SU-DHL-6 (cell line): ENCODE data around the gene ZNF592.

Experiments used
- H2AFZ ChIP-seq: fragments of 200-600 bp; sonication (generic); 2 replicates; pipeline ENCODE4 v1.6.1; 2014; ENCODE audit warnings: low read depth, mild to moderate bottlenecking, moderate library complexity, mixed read lengths, antibody characterized with exemption, low read length; ENCODE audit not compliant: severe bottlenecking
- H3F3A ChIP-seq: fragments of 200-600 bp; shearing (Covaris generic); 2 replicates; pipeline ENCODE4 v1.6.0; 2016; ENCODE audit warnings: antibody characterized with exemption, mild to moderate bottlenecking; ENCODE audit not compliant: insufficient read depth
- H3K27ac ChIP-seq: fragments of 200-600 bp; sonication (generic); 2 replicates; pipeline ENCODE4 v1.5.1; 2016; ENCODE audit warnings: low read depth, mild to moderate bottlenecking, low read length, moderate library complexity, mixed read lengths
- H3K27me3 ChIP-seq: fragments of 200-600 bp; sonication (generic), shearing (Covaris generic); 2 replicates; pipeline ENCODE4 v1.6.0; 2014; ENCODE audit warnings: mild to moderate bottlenecking, low read length
- H3K36me3 ChIP-seq: fragments of 200-600 bp; sonication (generic); 2 replicates; pipeline ENCODE4 v1.6.1; 2014; ENCODE audit warnings: mild to moderate bottlenecking, low read length, mixed read lengths
- H3K4me2 ChIP-seq: fragments of 300-600, 200-600 bp; shearing (Covaris generic), sonication (generic); 2 replicates; pipeline ENCODE4 v1.6.0; 2014; ENCODE audit warnings: low read length, low read depth, mild to moderate bottlenecking; ENCODE audit not compliant: poor library complexity, severe bottlenecking
- H3K4me3 ChIP-seq: fragments of 200-600 bp; sonication (generic); 2 replicates; pipeline ENCODE4 v1.5.1; 2014; ENCODE audit warnings: antibody characterized with exemption, low read length, mild to moderate bottlenecking, mixed read lengths; ENCODE audit not compliant: insufficient read depth, poor library complexity, severe bottlenecking
- H3K79me2 ChIP-seq: fragments of 200-600 bp; sonication (generic); 2 replicates; pipeline ENCODE4 v1.6.1; 2014; ENCODE audit warnings: mild to moderate bottlenecking, low read length, moderate library complexity; ENCODE audit not compliant: insufficient read depth
- H3K9ac ChIP-seq: fragments of 200-600 bp; sonication (generic); 2 replicates; pipeline ENCODE4 v1.7.0; 2014; ENCODE audit warnings: mild to moderate bottlenecking, low read length
- H3K9me2 ChIP-seq: fragments of 200-600 bp; sonication (generic); replicated peaks from 2 replicates; pipeline ENCODE4 v1.6.1; 2014; ENCODE audit warnings: low read length; ENCODE audit not compliant: insufficient read depth
- H3K9me3 ChIP-seq: fragments of 200-600 bp; sonication (generic); 2 replicates; pipeline ENCODE4 v1.6.1; 2014; ENCODE audit warnings: low read length, mixed read lengths; ENCODE audit not compliant: insufficient read depth
- H4K20me1 ChIP-seq: fragments of 200-600 bp; sonication (generic); 2 replicates; pipeline ENCODE4 v1.6.1; 2014; ENCODE audit warnings: low read depth, mild to moderate bottlenecking, antibody characterized with exemption, low read length, moderate library complexity, mixed read lengths
- EZH2phosphoT487 ChIP-seq: fragments of 200-600 bp; sonication (generic), shearing (Covaris generic); conservative IDR thresholded peaks from 2 replicates; pipeline ENCODE4 v1.6.1; 2018; ENCODE audit warnings: mild to moderate bottlenecking, antibody characterized with exemption, low read length, moderate library complexity, mixed read lengths
- TF ChIP-seq, protein P1 (sequence below): fragments of 200-600 bp; sonication (generic); IDR thresholded peaks from one replicate; pipeline ENCODE4 v1.5.1; 2017; ENCODE audit warnings: antibody characterized with exemption, mild to moderate bottlenecking, low read length, moderate library complexity; ENCODE audit not compliant: insufficient read depth, poor library complexity, severe bottlenecking

ZNF592 gene

DNA sequence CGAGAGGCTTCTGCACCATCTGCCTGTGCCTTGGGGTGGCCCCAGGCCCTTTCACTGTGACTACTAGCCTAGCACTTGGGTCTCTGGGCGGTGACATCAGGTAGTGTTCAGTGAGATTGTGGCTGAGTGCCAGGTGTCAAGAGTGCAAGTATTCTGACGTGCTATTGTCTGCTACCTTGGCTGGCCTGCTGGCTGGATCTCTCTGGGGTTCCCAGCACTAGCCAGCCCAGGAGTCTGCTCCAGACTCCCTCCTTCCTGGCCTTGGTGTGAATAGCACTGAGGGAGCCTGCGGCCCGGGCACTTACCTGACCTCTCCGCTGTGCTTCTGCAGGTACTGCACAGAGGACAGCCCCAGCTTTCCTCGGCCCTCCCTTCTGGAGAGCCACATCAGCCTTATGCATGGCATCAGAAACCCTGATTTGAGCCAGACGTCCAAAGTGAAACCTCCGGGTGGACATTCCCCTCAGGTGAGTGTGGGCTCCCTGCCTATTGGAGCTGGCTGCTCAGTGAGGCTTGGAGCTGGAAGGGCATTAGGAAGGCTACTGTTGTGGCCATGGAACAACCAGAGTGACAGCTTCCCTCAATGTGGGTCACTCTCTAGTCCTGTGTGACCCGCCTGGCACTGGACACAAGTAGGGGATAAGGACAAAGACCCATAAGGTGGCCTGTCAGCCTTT is 51.3 kb downstream of the ZNF592 start:
- H3K4me2 ChIP-seq, result no peak overlapping the region
- no peaks in the 10 kb centered on the region for H3K79me2 ChIP-seq
- no peak overlapping the region for H2AFZ ChIP-seq
- H3K36me3 ChIP-seq, result peaks cover 4% of the 10 kb centered on the region; the same call in 1 of the 2 replicates
- H3K4me3 ChIP-seq, result no peak overlapping the region
- H3K9ac ChIP-seq, result no peak overlapping the region
- TF ChIP-seq, protein P1, sequence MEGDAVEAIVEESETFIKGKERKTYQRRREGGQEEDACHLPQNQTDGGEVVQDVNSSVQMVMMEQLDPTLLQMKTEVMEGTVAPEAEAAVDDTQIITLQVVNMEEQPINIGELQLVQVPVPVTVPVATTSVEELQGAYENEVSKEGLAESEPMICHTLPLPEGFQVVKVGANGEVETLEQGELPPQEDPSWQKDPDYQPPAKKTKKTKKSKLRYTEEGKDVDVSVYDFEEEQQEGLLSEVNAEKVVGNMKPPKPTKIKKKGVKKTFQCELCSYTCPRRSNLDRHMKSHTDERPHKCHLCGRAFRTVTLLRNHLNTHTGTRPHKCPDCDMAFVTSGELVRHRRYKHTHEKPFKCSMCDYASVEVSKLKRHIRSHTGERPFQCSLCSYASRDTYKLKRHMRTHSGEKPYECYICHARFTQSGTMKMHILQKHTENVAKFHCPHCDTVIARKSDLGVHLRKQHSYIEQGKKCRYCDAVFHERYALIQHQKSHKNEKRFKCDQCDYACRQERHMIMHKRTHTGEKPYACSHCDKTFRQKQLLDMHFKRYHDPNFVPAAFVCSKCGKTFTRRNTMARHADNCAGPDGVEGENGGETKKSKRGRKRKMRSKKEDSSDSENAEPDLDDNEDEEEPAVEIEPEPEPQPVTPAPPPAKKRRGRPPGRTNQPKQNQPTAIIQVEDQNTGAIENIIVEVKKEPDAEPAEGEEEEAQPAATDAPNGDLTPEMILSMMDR, result no peak
- no peak for TF ChIP-seq EZH2phosphoT487
- H3K27me3 ChIP-seq, result no peaks in the 10 kb centered on the region
- no peaks in the 10 kb centered on the region for H4K20me1 ChIP-seq
- no peaks in the 10 kb centered on the region for H3K9me2 ChIP-seq
- H3F3A ChIP-seq, result no peaks in the 10 kb centered on the region
- H3K9me3 ChIP-seq, result no peaks in the 10 kb centered on the region
- H3K27ac ChIP-seq, result no peak overlapping the region

- H3K9ac ChIP-seq, result no peak overlapping the region
- peaks cover 3% of the 10 kb centered on the region; the same call in 1 of the 2 replicates for H3K36me3 ChIP-seq
- H3K4me2 ChIP-seq, result no peak overlapping the region
- H3K9me2 ChIP-seq, result no peaks in the 10 kb centered on the region
- H4K20me1 ChIP-seq, result no peaks in the 10 kb centered on the region
- H3K9me3 ChIP-seq, result no peaks in the 10 kb centered on the region
- H3K27ac ChIP-seq, result no peak overlapping the region
- no peaks in the 10 kb centered on the region for H3K27me3 ChIP-seq
- H2AFZ ChIP-seq, result no peak overlapping the region
- 0 out of 2 replicates have a peak, but pooled peaks cover 2% of the 10 kb centered on the region for H3F3A ChIP-seq
- no peak overlapping the region for H3K4me3 ChIP-seq
- no peak for TF ChIP-seq EZH2phosphoT487
- TF ChIP-seq, protein P1, result no peak
- no peaks in the 10 kb centered on the region for H3K79me2 ChIP-seq
Measured at GRCh38 chr15:84800365-84800806, 52.0 kb downstream of the ZNF592 start.

- H3K27ac ChIP-seq, result no peak overlapping the region
- no peaks in the 10 kb centered on the region for H4K20me1 ChIP-seq
- H3K9me2 ChIP-seq, result no peaks in the 10 kb centered on the region
- TF ChIP-seq, protein P1, result no peak
- no peak for TF ChIP-seq EZH2phosphoT487
- no peaks in the 10 kb centered on the region for H3K9me3 ChIP-seq
- no peak overlapping the region for H3K9ac ChIP-seq
- H3F3A ChIP-seq, result 0 out of 2 replicates have a peak, but pooled peaks cover 4% of the 10 kb centered on the region
- no peaks in the 10 kb centered on the region for H3K79me2 ChIP-seq
- H3K4me3 ChIP-seq, result no peak overlapping the region
- no peaks in the 10 kb centered on the region; the same call in 1 of the 2 replicates for H3K36me3 ChIP-seq
- H3K4me2 ChIP-seq, result no peak overlapping the region
- no peak overlapping the region for H2AFZ ChIP-seq
- no peaks in the 10 kb centered on the region for H3K27me3 ChIP-seq
Measured at GRCh38 chr15:84804005-84804900, 55.9 kb downstream of the ZNF592 start.
